Ovary (tissue), 3 donors: ENCODE measurements around the gene LSAMP.

ENCODE experiments used
- EP300 ChIP-seq: sonication (generic); formaldehyde crosslinking; IDR thresholded peaks from one replicate; pipeline ENCODE4 v1.6.1; 2017; ENCODE audit warnings: antibody characterized with exemption
- TF ChIP-seq, protein P1 (sequence below), 3 donors: fragments of 450-650 bp in 2 of 3; fragments of 200-600 bp in 1 of 3; IDR thresholded peaks; one replicate each; pipeline versions ENCODE4 v1.5.1 to v1.8.0; 2016 to 2022; ENCODE audit warnings: antibody characterized with exemption in 3 of 3, mild to moderate bottlenecking in 1 of 3
- donor health status: DM: no; HTN: no; CAD: no.

DNA sequence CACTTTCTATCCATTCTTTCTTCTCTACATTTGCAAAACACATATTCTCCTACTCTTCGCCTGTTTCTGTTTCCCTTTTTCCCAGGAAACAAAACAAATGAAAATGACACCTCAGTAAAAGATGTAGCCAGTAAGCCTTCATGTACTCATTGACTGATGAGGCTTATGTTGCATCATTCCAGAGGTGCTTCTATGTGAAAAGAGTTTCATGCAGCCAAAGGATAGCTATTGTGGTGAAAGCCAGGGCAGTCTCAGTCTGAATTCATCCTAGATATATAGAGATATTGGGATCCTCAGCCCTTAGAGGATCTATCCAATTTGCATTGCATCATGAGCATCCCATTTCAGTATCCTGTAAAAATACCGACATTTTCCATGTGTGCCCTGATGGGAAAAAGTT lies 554.7 kb downstream of the LSAMP start:
- TF ChIP-seq EP300 = no peak
- TF ChIP-seq, protein P1, sequence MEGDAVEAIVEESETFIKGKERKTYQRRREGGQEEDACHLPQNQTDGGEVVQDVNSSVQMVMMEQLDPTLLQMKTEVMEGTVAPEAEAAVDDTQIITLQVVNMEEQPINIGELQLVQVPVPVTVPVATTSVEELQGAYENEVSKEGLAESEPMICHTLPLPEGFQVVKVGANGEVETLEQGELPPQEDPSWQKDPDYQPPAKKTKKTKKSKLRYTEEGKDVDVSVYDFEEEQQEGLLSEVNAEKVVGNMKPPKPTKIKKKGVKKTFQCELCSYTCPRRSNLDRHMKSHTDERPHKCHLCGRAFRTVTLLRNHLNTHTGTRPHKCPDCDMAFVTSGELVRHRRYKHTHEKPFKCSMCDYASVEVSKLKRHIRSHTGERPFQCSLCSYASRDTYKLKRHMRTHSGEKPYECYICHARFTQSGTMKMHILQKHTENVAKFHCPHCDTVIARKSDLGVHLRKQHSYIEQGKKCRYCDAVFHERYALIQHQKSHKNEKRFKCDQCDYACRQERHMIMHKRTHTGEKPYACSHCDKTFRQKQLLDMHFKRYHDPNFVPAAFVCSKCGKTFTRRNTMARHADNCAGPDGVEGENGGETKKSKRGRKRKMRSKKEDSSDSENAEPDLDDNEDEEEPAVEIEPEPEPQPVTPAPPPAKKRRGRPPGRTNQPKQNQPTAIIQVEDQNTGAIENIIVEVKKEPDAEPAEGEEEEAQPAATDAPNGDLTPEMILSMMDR (IDR thresholded peaks at IDR 0.05) = no peak
